ENCODE results near the gene ABCD3. TPM values are rescaled to one million over a fixed set of nuclear protein-coding genes. Genes with fewer than 3 reads are reported as not detected.

Gene ABCD3
- total and polyA plus RNA-seq, 2 of the 8 experiments (the other 6 are each of a cell fraction or from before 2014, with no cell fraction given): 6.6 to 29.4 TPM

GRCh38 chr1:94490556-94490955, 72.4 kb downstream of the ABCD3 start (continued):
- TF ChIP-seq ASH2L (IDR thresholded peaks at IDR 0.05; ENCODE audit: low read length): no peak
- TF ChIP-seq NANOG (IDR thresholded peaks at IDR 0.05; ENCODE audit: insufficient read depth, low read depth, low read length, poor library complexity, severe bottlenecking): no peak
- no peak for TF ChIP-seq CREB1 (IDR thresholded peaks at IDR 0.05)
- no peak for TF ChIP-seq CHD2 (IDR thresholded peaks at IDR 0.05; ENCODE audit: low read length)
- no peak for TF ChIP-seq TCF12 (IDR thresholded peaks at IDR 0.05; ENCODE audit: low read depth, low read length)
- no peak for TF ChIP-seq EGR1 (IDR thresholded peaks at IDR 0.05; ENCODE audit: borderline replicate concordance, low read depth, low read length)
- TF ChIP-seq E2F6 (IDR thresholded peaks at IDR 0.05): no peak
- TF ChIP-seq CEBPB (IDR thresholded peaks at IDR 0.05; ENCODE audit: low read depth, low read length): no peak
